ENCODE measurements around the gene MIER3. TPM values are rescaled to one million over a fixed set of nuclear protein-coding genes. Genes with fewer than 3 reads are reported as not detected.
"Not testable (repeated sequence)": the region's sequence is repeated elsewhere in the genome, so short reads cannot be mapped to it uniquely, and the experiment has no call there.

MIER3 gene
- total RNA-seq, 2 donors from 2014 or later, result 56.0 to 112 TPM

- no peak overlapping the region for H3K9ac ChIP-seq (ENCODE audit: low read depth in 2 of 2, low read length in 2 of 2)
- DNase-seq, result no peak
- no peaks in the 10 kb centered on the region for H3K9me3 ChIP-seq
- intact Hi-C loops (cut with DNase I), result no loop called here
- no peak overlapping the region for H3K27ac ChIP-seq
- H3K4me3 ChIP-seq, result no peak overlapping the region
- H3K36me3 ChIP-seq, result no peaks in the 10 kb centered on the region
- H3K4me1 ChIP-seq, result no peaks in the 10 kb centered on the region
- no peaks in the 10 kb centered on the region for H3K27me3 ChIP-seq
- TF ChIP-seq CTCF (IDR thresholded peaks at IDR 0.05), result no peak
Observed at GRCh38 chr5:56981548-56982315, 29.8 kb upstream of the MIER3 start.

GRCh38 chr5:56979968-56980367 lies 28.0 kb upstream of the MIER3 start:
- Histone ChIP-seq H3K4me3 (no peak overlapping the region), H3K27ac (no peak overlapping the region), H3K27me3 (no peaks in the 10 kb centered on the region), H3K9ac (ENCODE audit: low read depth in 2 of 2, low read length in 2 of 2) (no peak overlapping the region), H3K9me3 (no peaks in the 10 kb centered on the region), H3K4me1 (no peaks in the 10 kb centered on the region), H3K36me3 (no peaks in the 10 kb centered on the region)
- no peak for DNase-seq
- intact Hi-C loops (cut with DNase I), result no loop called here
- no peak for TF ChIP-seq CTCF (IDR thresholded peaks at IDR 0.05)

DNA sequence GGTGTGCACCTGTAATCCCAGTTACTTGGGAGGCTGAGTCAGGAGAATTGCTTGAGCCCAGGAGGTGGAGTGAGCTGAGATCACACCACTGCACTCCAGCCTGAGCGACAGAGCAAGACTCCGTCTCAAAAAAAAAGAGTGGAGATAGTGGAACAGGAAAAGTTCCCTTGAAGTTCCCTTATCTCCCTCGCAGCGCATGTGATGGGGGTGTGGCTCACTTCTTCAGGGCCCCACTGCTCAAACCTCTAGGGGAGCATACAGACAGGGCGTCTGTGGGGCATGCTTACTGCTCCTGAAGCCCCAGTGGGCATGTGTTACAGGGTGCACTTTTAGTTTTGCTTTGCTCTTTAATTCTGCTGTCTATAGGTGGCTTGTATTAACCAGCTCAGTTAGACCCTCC lies 27.6 kb upstream of the MIER3 start:
- intact Hi-C loops (cut with DNase I); H3K9me3 ChIP-seq; H3K27ac ChIP-seq; DNase-seq; H3K36me3 ChIP-seq; H3K4me1 ChIP-seq; H3K4me3 ChIP-seq; H3K27me3 ChIP-seq; H3K9ac ChIP-seq (ENCODE audit: low read depth in 2 of 2, low read length in 2 of 2): not testable (repeated sequence)

DNA sequence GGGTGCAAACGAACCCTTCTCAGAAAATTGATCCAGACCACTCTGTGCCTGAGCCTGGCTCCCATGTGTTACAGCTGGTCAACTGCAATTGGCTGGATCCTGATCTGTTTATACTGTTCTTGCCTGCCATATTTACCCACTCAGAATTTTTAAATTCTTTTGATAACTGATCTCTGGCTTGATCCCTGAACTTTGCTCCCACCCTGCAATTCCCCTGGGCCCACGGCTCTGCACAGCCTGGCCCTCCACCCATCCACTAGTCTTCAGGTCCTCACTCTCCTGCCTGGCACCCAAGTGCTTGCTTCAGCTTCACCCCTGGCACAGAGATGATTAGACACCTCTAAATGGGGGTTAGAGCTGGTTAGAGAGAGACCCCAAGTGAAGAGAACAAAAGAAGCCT lies 25.9 kb upstream of the MIER3 start:
- H3K4me1 ChIP-seq, result no peaks in the 10 kb centered on the region
- intact Hi-C loops (cut with DNase I), result no loop called here
- DNase-seq, result no peak
- no peaks in the 10 kb centered on the region for H3K36me3 ChIP-seq
- H3K27me3 ChIP-seq, result no peaks in the 10 kb centered on the region
- H3K9ac ChIP-seq (ENCODE audit: low read depth in 2 of 2, low read length in 2 of 2), result no peak overlapping the region
- TF ChIP-seq CTCF (IDR thresholded peaks at IDR 0.05), result no peak
- no peak overlapping the region for H3K27ac ChIP-seq
- H3K4me3 ChIP-seq, result no peak overlapping the region
- no peaks in the 10 kb centered on the region for H3K9me3 ChIP-seq

DNA sequence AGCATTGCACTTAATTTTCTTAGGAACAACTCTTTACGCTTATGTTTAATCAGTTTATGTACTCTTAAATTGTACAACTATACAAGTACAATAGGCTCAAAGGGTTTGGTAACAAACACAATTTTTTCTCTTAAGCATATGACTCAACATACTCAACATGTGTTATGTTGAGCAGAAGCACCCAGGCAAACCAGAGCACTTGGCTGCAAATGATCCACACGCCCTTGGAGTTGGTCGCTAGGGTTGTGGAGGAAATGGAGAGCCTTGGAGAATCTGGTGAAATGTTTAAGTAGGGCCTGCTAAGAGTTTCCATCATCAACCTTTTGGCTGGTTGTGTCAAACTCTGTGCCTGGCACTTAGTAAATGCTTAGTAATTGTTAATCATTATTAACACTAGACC lies 25.1 kb upstream of the MIER3 start:
- Histone ChIP-seq H3K27me3 (no peaks in the 10 kb centered on the region), H3K9ac (ENCODE audit: low read depth in 2 of 2, low read length in 2 of 2) (no peak overlapping the region), H3K4me1 (no peaks in the 10 kb centered on the region), H3K27ac (no peak overlapping the region), H3K4me3 (no peak overlapping the region), H3K36me3 (no peaks in the 10 kb centered on the region), H3K9me3 (no peaks in the 10 kb centered on the region)
- TF ChIP-seq CTCF (IDR thresholded peaks at IDR 0.05), result no peak
- intact Hi-C loops (cut with DNase I), result no loop called here
- no peak for DNase-seq

- DNase-seq, result peak; percentile 28
- no peak overlapping the region for H3K27ac ChIP-seq
- H3K9ac ChIP-seq (ENCODE audit: low read depth in 2 of 2, low read length in 2 of 2), result no peak overlapping the region
- no peak overlapping the region for H3K4me3 ChIP-seq
- intact Hi-C loops (cut with DNase I), result no loop called here
- H3K9me3 ChIP-seq, result no peaks in the 10 kb centered on the region
- TF ChIP-seq CTCF (IDR thresholded peaks at IDR 0.05), result no peak
- no peaks in the 10 kb centered on the region for H3K36me3 ChIP-seq
- no peaks in the 10 kb centered on the region for H3K27me3 ChIP-seq
- no peaks in the 10 kb centered on the region for H3K4me1 ChIP-seq
Observed at GRCh38 chr5:56974241-56974640, 22.3 kb upstream of the MIER3 start.
